Effector memory CD8-positive, alpha-beta T cell (primary cell): ENCODE results near the gene IER5L.
"Not testable (repeated sequence)": the region's sequence is repeated elsewhere in the genome, so short reads cannot be mapped to it uniquely, and the experiment has no call there.

ENCODE experiments used
- ATAC-seq: fragments of 150-1000 bp; cut with Tn5 transposase; replicated peaks from 2 replicates; pipeline ENCODE4 v1.10.0; 2021; ENCODE audit warnings: mild to moderate bottlenecking, moderate library complexity
- DNase-seq, 3 experiments: peaks; one replicate each; pipeline ENCODE4 v3.0.0; 2021
- H3K27ac Mint-ChIP-seq, 2 donors: one replicate each; pipeline ENCODE4 v1.8.0; 2022; ENCODE audit warnings: mild to moderate bottlenecking in 2 of 2, mixed read lengths in 2 of 2, moderate library complexity in 2 of 2
- H3K27me3 Mint-ChIP-seq, 2 donors: one replicate each; pipeline ENCODE4 v1.8.0; 2022; ENCODE audit warnings: mixed read lengths in 2 of 2
- H3K36me3 Mint-ChIP-seq: one replicate; pipeline ENCODE4 v1.8.0; 2022; ENCODE audit warnings: mild to moderate bottlenecking, moderate library complexity, mixed read lengths; ENCODE audit not compliant: insufficient read depth
- H3K4me1 Mint-ChIP-seq, 2 donors: one replicate each; pipeline ENCODE4 v1.8.0; 2022; ENCODE audit warnings: low read depth in 2 of 2, mixed read lengths in 2 of 2
- H3K4me3 Mint-ChIP-seq, 2 donors: one replicate each; pipeline ENCODE4 v1.8.0; 2022; ENCODE audit warnings: mild to moderate bottlenecking in 2 of 2, mixed read lengths in 2 of 2, moderate library complexity in 2 of 2
- H3K9me3 Mint-ChIP-seq, 2 donors: one replicate each; pipeline ENCODE4 v1.8.0; 2022; ENCODE audit warnings: mixed read lengths in 2 of 2

The IER5L gene

DNA sequence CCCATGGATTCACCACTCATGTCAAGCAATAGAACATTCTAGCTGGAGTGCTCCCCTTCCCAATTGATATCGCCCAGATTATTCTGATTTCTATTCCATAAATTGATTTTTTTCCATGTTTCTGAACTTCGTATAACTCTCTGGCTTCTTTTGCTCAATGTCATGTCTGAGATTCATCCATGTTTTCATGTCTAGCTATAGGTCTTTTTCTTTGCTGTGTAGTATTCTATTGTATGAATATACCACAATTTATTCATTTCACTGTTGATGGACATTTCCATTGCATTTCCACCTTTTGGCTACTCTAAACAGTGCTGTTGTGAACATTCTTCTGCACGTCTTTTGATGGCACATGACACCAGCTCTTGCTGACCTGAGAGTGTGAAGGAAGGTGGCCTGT, 47.3 kb downstream of the IER5L start:
- DNase-seq (no peak), ATAC-seq (no peak)
- H3K27me3 Mint-ChIP-seq, result no peaks in the 10 kb centered on the region
- H3K4me3 Mint-ChIP-seq, result no peak overlapping the region
- H3K4me1 Mint-ChIP-seq, result peaks cover 3 to 5% of the 10 kb centered on the region in 2 donors
- no peak overlapping the region for H3K27ac Mint-ChIP-seq
- no peaks in the 10 kb centered on the region for H3K9me3 Mint-ChIP-seq
- peaks cover 28% of the 10 kb centered on the region for H3K36me3 Mint-ChIP-seq

DNA sequence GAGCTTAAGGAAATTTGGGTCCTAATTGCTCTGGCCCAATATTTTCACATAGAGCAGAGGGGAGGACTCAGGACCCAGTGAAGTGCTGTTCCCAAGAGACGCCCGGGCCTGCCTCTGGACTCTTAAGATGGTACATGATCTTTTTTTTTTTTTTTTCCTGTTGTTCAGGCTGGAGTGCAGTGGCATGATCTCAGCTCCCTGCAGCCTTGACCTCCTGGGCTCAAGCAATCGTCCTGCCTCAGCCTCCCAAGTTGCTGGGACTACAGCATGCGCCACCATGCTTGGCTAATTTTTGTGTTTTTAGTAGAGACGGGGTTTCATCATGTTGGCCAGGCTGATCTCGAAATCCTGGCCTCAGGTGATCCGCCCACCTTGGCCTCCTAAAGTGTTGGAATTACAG, 47.8 kb downstream of the IER5L start:
- not testable (repeated sequence) for H3K4me1 Mint-ChIP-seq, ATAC-seq, DNase-seq, H3K27me3 Mint-ChIP-seq, H3K9me3 Mint-ChIP-seq, H3K4me3 Mint-ChIP-seq, H3K27ac Mint-ChIP-seq
- H3K36me3 Mint-ChIP-seq, result peaks cover 26% of the 10 kb centered on the region

DNA sequence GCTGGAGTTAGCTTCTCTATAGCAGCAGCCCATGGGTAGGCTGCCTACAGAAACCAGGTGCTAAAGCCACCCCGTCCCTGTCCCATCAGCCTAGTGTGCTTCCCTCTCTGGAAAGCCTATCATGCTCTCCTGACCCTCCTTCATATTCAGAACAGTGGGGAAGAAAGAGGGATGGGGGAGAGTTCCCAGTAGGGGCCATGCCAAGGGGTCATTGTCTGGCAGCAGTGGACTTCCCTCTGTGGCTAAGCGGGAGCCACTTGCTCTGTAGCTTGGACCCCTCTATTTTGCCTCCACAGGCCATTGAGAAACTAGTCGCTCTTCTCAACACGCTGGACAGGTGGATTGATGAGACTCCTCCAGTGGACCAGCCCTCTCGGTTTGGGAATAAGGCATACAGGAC, 49.4 kb downstream of the IER5L start:
- H3K9me3 Mint-ChIP-seq, result no peaks in the 10 kb centered on the region
- DNase-seq (no peak), ATAC-seq (no peak)
- peak overlapping the region in 1 of 2 donors; percentile 23 for H3K27ac Mint-ChIP-seq
- no peaks in the 10 kb centered on the region for H3K27me3 Mint-ChIP-seq
- no peak overlapping the region for H3K4me3 Mint-ChIP-seq
- H3K36me3 Mint-ChIP-seq, result peaks cover 35% of the 10 kb centered on the region
- H3K4me1 Mint-ChIP-seq, result peaks cover 3 to 5% of the 10 kb centered on the region in 2 donors

DNA sequence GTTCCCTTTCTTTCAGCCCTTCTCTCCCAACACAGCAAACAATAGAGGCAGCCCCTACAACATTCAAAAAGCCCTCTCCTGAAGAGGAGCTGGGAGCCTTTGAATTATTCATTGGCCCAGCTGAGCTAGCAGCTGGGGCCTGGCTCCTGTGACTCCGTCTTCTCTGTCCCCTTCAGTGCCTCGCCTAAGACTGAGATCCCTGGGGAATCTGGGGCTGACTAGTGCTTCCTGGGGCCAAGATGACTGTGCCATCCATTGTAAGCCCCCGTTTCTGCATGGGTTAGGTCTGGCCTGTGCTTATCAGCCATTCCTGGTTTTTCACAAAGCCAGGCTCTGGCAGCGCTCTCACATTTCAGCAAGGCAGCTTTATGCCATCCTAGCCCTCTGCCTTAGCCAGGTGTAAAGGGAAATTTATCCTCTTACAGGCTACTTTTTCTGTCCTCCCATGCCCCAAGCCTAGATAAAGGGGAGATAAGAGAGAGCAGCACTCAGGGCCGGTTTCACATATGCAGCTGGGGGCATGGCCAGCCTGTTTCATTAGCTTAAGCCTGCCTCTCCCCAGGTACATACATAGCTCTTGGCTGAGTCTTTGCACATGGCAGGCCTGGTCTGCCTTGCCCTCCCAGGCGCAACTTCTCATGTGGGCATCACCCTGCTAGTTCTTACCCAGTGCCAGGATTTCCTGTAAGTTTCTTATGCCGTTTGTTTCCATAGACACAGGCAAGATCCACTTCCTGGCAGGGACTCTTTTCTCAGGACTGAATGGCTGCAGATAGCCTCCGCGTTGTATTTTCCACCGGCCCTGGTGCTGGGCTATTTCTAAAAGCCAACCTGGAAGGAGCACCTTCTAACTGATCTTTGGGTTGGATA, 51.1 kb downstream of the IER5L start:
- Mint-ChIP-seq H3K4me3 (no peak overlapping the region), H3K4me1 (peaks cover 3 to 8% of the 10 kb centered on the region in 2 donors), H3K9me3 (no peaks in the 10 kb centered on the region), H3K27ac (no peak overlapping the region), H3K36me3 (peaks cover 49% of the 10 kb centered on the region), H3K27me3 (no peaks in the 10 kb centered on the region)
- DNase-seq, result no peak
- no peak for ATAC-seq
